Measurements from ENCODE around the gene SEMA6C. TPM values are rescaled to one million over a fixed set of nuclear protein-coding genes. Genes with fewer than 3 reads are reported as not detected.

SEMA6C gene
- total RNA-seq, 1 experiment from 2014 or later: 8.2 TPM

GRCh38 chr1:151130987-151131586, 15.3 kb downstream of the SEMA6C start:
- no peaks in the 10 kb centered on the region for H3K79me2 ChIP-seq (ENCODE audit: insufficient read depth, low read length)
- no peaks in the 10 kb centered on the region for H3K4me1 ChIP-seq (ENCODE audit: control insufficient read depth in 1 of 2, insufficient read depth in 2 of 2, low read length in 2 of 2)
- ChIA-PET RAD21 (ENCODE audit: low non-redundant PET in 1 of 2, low total read pairs in 2 of 2, uncharacterized antibody in 2 of 2, unreplicated experiment in 2 of 2) (no interaction called here), CTCF (no interaction called here), POLR2A (no interaction called here)
- ATAC-seq (no peak), DNase-seq (ENCODE audit: low read depth, low spot score) (no peak)
- H4K20me1 ChIP-seq (ENCODE audit: insufficient read depth): no peaks in the 10 kb centered on the region
- intact Hi-C loops (cut with micrococcal nuclease): no loop called here
- no peaks in the 10 kb centered on the region for H3K36me3 ChIP-seq (ENCODE audit: control insufficient read depth in 1 of 2, insufficient read depth in 2 of 2, low read length in 2 of 2)
- no peaks in the 10 kb centered on the region for H3K27me3 ChIP-seq (ENCODE audit: insufficient read depth, low read length)
- no peak overlapping the region for H3K4me2 ChIP-seq (ENCODE audit: low read length)
- BruUV-seq (replicated peaks): no TSS peak
- H3K9me3 ChIP-seq (ENCODE audit: control insufficient read depth in 1 of 2, insufficient read depth in 1 of 2, low read depth in 1 of 2, low read length in 2 of 2): no peaks in the 10 kb centered on the region
- no peak overlapping the region for H3K27ac ChIP-seq (ENCODE audit: low read depth, low read length)
- H3K4me3 ChIP-seq (replicated peaks in 1 of 2; ENCODE audit: low read depth in 1 of 2, low read length in 2 of 2): no peak overlapping the region
- H3K9me2 ChIP-seq (ENCODE audit: insufficient read depth): no peaks in the 10 kb centered on the region
- no peak overlapping the region for H3K9ac ChIP-seq (ENCODE audit: low read length)
- no peak overlapping the region for H2AFZ ChIP-seq (ENCODE audit: low read depth, low read length, poor library complexity, severe bottlenecking)
- TF ChIP-seq ATF3 (IDR thresholded peaks at IDR 0.05) (no peak), POLR2A (IDR thresholded peaks at IDR 0.05; ENCODE audit: borderline replicate concordance, extremely low read depth, insufficient read depth, insufficient read length) (no peak), CEBPB (IDR thresholded peaks at IDR 0.05; ENCODE audit: low read depth) (no peak), POLR2AphosphoS5 (IDR thresholded peaks at IDR 0.05; ENCODE audit: low read depth, low read length) (no peak), JUND (IDR thresholded peaks at IDR 0.05) (no peak), ZNF274 (IDR thresholded peaks at IDR 0.05; ENCODE audit: low read depth, low read length) (no peak), EZH2phosphoT487 (IDR thresholded peaks at IDR 0.05; ENCODE audit: borderline replicate concordance) (no peak), SIN3A (IDR thresholded peaks at IDR 0.05; ENCODE audit: low read depth) (no peak), EZH2 (IDR thresholded peaks at IDR 0.05) (no peak), ELF1 (IDR thresholded peaks at IDR 0.05; ENCODE audit: borderline replicate concordance, low read depth) (no peak), RAD21 (IDR thresholded peaks at IDR 0.05; ENCODE audit: low read depth) (no peak), EGR1 (IDR thresholded peaks at IDR 0.05; ENCODE audit: low read depth) (no peak), SP1 (IDR thresholded peaks at IDR 0.05; ENCODE audit: low read depth) (no peak), CBX3 (IDR thresholded peaks at IDR 0.05; ENCODE audit: low read depth) (no peak), YY1 (IDR thresholded peaks at IDR 0.05; ENCODE audit: extremely low read depth, insufficient replicate concordance, low read depth, low read length) (no peak)
- TF ChIP-seq, protein P1, sequence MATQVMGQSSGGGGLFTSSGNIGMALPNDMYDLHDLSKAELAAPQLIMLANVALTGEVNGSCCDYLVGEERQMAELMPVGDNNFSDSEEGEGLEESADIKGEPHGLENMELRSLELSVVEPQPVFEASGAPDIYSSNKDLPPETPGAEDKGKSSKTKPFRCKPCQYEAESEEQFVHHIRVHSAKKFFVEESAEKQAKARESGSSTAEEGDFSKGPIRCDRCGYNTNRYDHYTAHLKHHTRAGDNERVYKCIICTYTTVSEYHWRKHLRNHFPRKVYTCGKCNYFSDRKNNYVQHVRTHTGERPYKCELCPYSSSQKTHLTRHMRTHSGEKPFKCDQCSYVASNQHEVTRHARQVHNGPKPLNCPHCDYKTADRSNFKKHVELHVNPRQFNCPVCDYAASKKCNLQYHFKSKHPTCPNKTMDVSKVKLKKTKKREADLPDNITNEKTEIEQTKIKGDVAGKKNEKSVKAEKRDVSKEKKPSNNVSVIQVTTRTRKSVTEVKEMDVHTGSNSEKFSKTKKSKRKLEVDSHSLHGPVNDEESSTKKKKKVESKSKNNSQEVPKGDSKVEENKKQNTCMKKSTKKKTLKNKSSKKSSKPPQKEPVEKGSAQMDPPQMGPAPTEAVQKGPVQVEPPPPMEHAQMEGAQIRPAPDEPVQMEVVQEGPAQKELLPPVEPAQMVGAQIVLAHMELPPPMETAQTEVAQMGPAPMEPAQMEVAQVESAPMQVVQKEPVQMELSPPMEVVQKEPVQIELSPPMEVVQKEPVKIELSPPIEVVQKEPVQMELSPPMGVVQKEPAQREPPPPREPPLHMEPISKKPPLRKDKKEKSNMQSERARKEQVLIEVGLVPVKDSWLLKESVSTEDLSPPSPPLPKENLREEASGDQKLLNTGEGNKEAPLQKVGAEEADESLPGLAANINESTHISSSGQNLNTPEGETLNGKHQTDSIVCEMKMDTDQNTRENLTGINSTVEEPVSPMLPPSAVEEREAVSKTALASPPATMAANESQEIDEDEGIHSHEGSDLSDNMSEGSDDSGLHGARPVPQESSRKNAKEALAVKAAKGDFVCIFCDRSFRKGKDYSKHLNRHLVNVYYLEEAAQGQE (IDR thresholded peaks at IDR 0.05; ENCODE audit: low read depth): no peak
- TF ChIP-seq, protein P2, sequence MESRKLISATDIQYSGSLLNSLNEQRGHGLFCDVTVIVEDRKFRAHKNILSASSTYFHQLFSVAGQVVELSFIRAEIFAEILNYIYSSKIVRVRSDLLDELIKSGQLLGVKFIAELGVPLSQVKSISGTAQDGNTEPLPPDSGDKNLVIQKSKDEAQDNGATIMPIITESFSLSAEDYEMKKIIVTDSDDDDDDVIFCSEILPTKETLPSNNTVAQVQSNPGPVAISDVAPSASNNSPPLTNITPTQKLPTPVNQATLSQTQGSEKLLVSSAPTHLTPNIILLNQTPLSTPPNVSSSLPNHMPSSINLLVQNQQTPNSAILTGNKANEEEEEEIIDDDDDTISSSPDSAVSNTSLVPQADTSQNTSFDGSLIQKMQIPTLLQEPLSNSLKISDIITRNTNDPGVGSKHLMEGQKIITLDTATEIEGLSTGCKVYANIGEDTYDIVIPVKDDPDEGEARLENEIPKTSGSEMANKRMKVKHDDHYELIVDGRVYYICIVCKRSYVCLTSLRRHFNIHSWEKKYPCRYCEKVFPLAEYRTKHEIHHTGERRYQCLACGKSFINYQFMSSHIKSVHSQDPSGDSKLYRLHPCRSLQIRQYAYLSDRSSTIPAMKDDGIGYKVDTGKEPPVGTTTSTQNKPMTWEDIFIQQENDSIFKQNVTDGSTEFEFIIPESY (IDR thresholded peaks at IDR 0.05; ENCODE audit: extremely low read depth, insufficient replicate concordance, low read length): no peak
- TF ChIP-seq, protein P3, sequence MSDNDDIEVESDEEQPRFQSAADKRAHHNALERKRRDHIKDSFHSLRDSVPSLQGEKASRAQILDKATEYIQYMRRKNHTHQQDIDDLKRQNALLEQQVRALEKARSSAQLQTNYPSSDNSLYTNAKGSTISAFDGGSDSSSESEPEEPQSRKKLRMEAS (IDR thresholded peaks at IDR 0.05): no peak

Measured in HCT116 (cell line).